Hematopoietic multipotent progenitor cell treated with erythropoietin and hydrocortisone succinate and interleukin-3 and kit ligand, for 8 days (in vitro differentiated cells): Measurements from ENCODE around the gene ZNF117.
"Not testable (repeated sequence)": the region's sequence is repeated elsewhere in the genome, so short reads cannot be mapped to it uniquely, and the experiment has no call there.

Experiments
- DNase-seq: peaks from one replicate; pipeline ENCODE4 v3.0.0-alpha.2; 2015

The ZNF117 gene

GRCh38 chr7:64990936-64991335 lies at the start of gene ZNF117:
TSS of gene ZNF117 (minus strand) at chr7:64991036.
- DNase-seq, result no peak

GRCh38 chr7:65038767-65039166 lies 47.9 kb upstream of the ZNF117 start:
- peak; percentile 43 for DNase-seq

GRCh38 chr7:65037740-65038688 lies 47.2 kb upstream of the ZNF117 start:
- DNase-seq, result peak; percentile 90

GRCh38 chr7:65036526-65036925 lies 45.7 kb upstream of the ZNF117 start:
- DNase-seq, result not testable (repeated sequence)

GRCh38 chr7:65035469-65035868 lies 44.6 kb upstream of the ZNF117 start:
- not testable (repeated sequence) for DNase-seq

- not testable (repeated sequence) for DNase-seq
Observed at GRCh38 chr7:65034120-65034782, 43.4 kb upstream of the ZNF117 start.

GRCh38 chr7:65033391-65033790 lies 42.6 kb upstream of the ZNF117 start:
- DNase-seq, result not testable (repeated sequence)

GRCh38 chr7:65025023-65025422 lies 34.2 kb upstream of the ZNF117 start:
- not testable (repeated sequence) for DNase-seq

- DNase-seq, result not testable (repeated sequence)
Observed at GRCh38 chr7:65020978-65021377, 30.1 kb upstream of the ZNF117 start.

- DNase-seq, result not testable (repeated sequence)
Observed at GRCh38 chr7:65009881-65010280, 19.0 kb upstream of the ZNF117 start.

- DNase-seq, result not testable (repeated sequence)
Observed at GRCh38 chr7:65009394-65009793, 18.6 kb upstream of the ZNF117 start.

GRCh38 chr7:65007036-65007435 lies 16.2 kb upstream of the ZNF117 start:
- DNase-seq, result not testable (repeated sequence)

- peak; percentile 98 for DNase-seq
Observed at GRCh38 chr7:65006094-65006992, 15.5 kb upstream of the ZNF117 start, which contains the start of gene ERV3-1. TSS of gene ERV3-1 (minus strand) at chr7:65006687. CDS start at chr7:64993026, 13,661 bp downstream.

- no peak for DNase-seq
Observed at GRCh38 chr7:65004575-65004974, 13.7 kb upstream of the ZNF117 start.

- no peak for DNase-seq
Observed at GRCh38 chr7:65002972-65003585, 12.2 kb upstream of the ZNF117 start.

- DNase-seq, result no peak
Observed at GRCh38 chr7:65001291-65001814, 10.5 kb upstream of the ZNF117 start.

- peak; percentile 91 for DNase-seq
Observed at GRCh38 chr7:64999165-65000004, 8.5 kb upstream of the ZNF117 start.

- no peak for DNase-seq
Observed at GRCh38 chr7:64998865-64999164, 8.0 kb upstream of the ZNF117 start.

- no peak for DNase-seq
Observed at GRCh38 chr7:64997927-64998391, 7.1 kb upstream of the ZNF117 start.

- DNase-seq, result no peak
Observed at GRCh38 chr7:64997164-64997908, 6.5 kb upstream of the ZNF117 start.
